Right lobe of liver (tissue), 4 donors: Measurements from ENCODE around the gene PLPPR5.

Experiments
- POLR2A ChIP-seq: fragments of 450-650 bp; IDR thresholded peaks from one replicate; pipeline ENCODE4 v1.6.1; 2017; ENCODE audit warnings: antibody characterized with exemption, mild to moderate bottlenecking
- TF ChIP-seq, protein P1 (sequence below), 4 donors: fragments of 200-600 bp in 3 of 4; fragments of 450-650 bp in 1 of 4; IDR thresholded peaks; one replicate each; pipeline versions ENCODE4 v1.5.1 to v1.8.0; 2016 to 2022; ENCODE audit warnings: antibody characterized with exemption in 4 of 4, mild to moderate bottlenecking in 2 of 4
- donor health status: DM: no; HTN: no; CAD: no.
- donor health status: DM: no; HTN: no; CAD: no.
- donor health status: DM: no; HTN: yes; CAD: no.

DNA sequence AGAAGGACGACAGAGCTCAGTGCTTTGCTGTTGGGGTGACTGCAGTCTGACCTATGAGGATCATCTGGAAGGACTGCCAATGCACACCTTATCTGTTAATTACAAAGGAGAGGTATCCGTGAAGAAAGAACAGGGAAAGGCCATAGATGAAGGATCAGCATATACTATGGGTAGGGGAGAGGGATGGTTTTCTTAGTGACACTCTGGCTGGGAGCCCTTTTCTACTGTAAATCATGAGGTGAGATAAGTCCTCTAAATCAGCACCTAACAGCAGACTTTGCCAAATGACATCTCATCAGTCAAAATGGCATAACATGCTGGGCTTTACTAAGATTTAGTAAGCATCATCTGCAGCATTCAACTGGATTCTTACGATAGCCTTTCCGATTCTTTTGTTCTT lies 100.0 kb downstream of the PLPPR5 start:
- TF ChIP-seq, protein P1, sequence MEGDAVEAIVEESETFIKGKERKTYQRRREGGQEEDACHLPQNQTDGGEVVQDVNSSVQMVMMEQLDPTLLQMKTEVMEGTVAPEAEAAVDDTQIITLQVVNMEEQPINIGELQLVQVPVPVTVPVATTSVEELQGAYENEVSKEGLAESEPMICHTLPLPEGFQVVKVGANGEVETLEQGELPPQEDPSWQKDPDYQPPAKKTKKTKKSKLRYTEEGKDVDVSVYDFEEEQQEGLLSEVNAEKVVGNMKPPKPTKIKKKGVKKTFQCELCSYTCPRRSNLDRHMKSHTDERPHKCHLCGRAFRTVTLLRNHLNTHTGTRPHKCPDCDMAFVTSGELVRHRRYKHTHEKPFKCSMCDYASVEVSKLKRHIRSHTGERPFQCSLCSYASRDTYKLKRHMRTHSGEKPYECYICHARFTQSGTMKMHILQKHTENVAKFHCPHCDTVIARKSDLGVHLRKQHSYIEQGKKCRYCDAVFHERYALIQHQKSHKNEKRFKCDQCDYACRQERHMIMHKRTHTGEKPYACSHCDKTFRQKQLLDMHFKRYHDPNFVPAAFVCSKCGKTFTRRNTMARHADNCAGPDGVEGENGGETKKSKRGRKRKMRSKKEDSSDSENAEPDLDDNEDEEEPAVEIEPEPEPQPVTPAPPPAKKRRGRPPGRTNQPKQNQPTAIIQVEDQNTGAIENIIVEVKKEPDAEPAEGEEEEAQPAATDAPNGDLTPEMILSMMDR (IDR thresholded peaks at IDR 0.05) = no peak
- no peak for TF ChIP-seq POLR2A
